Muscle of arm (tissue), 12 donors: Measurements from ENCODE around the gene MNX1. TPM values are rescaled to one million over a fixed set of nuclear protein-coding genes. Genes with fewer than 3 reads are reported as not detected.

Source experiments
- DNase-seq: peaks from one replicate; pipeline ENCODE4 v3.0.0-alpha.2; 2013
- polyA plus RNA-seq, 12 donors: library from polyadenylated mRNA; unstranded; fragments of 120-200 nt; gene quantifications; one replicate each; pipeline ENCODE4 v1.2.1, GENCODE V29; 2013; ENCODE audit not compliant: insufficient read length in 12 of 12

The MNX1 gene
- polyA plus RNA-seq, 12 donors, result not detected

- DNase-seq, result no peak
Measured at GRCh38 chr7:157016352-157017041, 6.0 kb upstream of the MNX1 start.

GRCh38 chr7:157016024-157016351, 5.5 kb upstream of the MNX1 start:
- no peak for DNase-seq

- DNase-seq, result no peak
Measured at GRCh38 chr7:157014635-157015555, 4.4 kb upstream of the MNX1 start.

GRCh38 chr7:157013602-157014549, 3.4 kb upstream of the MNX1 start:
- DNase-seq, result no peak

GRCh38 chr7:157013101-157013500, 2.6 kb upstream of the MNX1 start:
- no peak for DNase-seq

- no peak for DNase-seq
Measured at GRCh38 chr7:157012113-157012547, 1.7 kb upstream of the MNX1 start.

GRCh38 chr7:157011333-157012112, 1.1 kb upstream of the MNX1 start:
- no peak for DNase-seq

- DNase-seq, result no peak
Measured at GRCh38 chr7:157009778-157010587, 480 bp downstream of the MNX1 start.

GRCh38 chr7:157009170-157009777, 1.2 kb downstream of the MNX1 start:
- no peak for DNase-seq

- DNase-seq, result no peak
Measured at GRCh38 chr7:157008206-157009169, 2.0 kb downstream of the MNX1 start.

GRCh38 chr7:157007470-157008066, 2.9 kb downstream of the MNX1 start:
- DNase-seq, result no peak

GRCh38 chr7:157006829-157007469, 3.5 kb downstream of the MNX1 start:
- DNase-seq, result no peak

- no peak for DNase-seq
Measured at GRCh38 chr7:157006205-157006747, 4.2 kb downstream of the MNX1 start.

GRCh38 chr7:157005456-157006204, 4.8 kb downstream of the MNX1 start:
- no peak for DNase-seq

GRCh38 chr7:157004521-157005455, 5.7 kb downstream of the MNX1 start:
- DNase-seq, result no peak
